ENCODE measurements around the gene ATP10A. TPM values are rescaled to one million over a fixed set of nuclear protein-coding genes. Genes with fewer than 3 reads are reported as not detected.

Gene ATP10A
- total and polyA plus RNA-seq, 8 donors = 0.04 to 1.2 (median 0.41) TPM

- DNase-seq = no peak
- intact Hi-C loops (cut with DNase I) = no loop called here
- 63 to 73% methylated on average over 18 of the region's 18 CpGs for WGBS, 2 donors
- Histone ChIP-seq H3K27ac (no peak overlapping the region), H3K27me3 (no peaks in the 10 kb centered on the region), H3K9me3 (no peaks in the 10 kb centered on the region), H3K4me1 (no peaks in the 10 kb centered on the region), H3K36me3 (no peaks in the 10 kb centered on the region), H3K4me3 (no peak overlapping the region)
- TF ChIP-seq, protein P1, sequence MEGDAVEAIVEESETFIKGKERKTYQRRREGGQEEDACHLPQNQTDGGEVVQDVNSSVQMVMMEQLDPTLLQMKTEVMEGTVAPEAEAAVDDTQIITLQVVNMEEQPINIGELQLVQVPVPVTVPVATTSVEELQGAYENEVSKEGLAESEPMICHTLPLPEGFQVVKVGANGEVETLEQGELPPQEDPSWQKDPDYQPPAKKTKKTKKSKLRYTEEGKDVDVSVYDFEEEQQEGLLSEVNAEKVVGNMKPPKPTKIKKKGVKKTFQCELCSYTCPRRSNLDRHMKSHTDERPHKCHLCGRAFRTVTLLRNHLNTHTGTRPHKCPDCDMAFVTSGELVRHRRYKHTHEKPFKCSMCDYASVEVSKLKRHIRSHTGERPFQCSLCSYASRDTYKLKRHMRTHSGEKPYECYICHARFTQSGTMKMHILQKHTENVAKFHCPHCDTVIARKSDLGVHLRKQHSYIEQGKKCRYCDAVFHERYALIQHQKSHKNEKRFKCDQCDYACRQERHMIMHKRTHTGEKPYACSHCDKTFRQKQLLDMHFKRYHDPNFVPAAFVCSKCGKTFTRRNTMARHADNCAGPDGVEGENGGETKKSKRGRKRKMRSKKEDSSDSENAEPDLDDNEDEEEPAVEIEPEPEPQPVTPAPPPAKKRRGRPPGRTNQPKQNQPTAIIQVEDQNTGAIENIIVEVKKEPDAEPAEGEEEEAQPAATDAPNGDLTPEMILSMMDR (IDR thresholded peaks at IDR 0.05) = no peak
- ATAC-seq = no peak
- FAIRE-seq = no peak
These were observed 129.9 kb downstream of the ATP10A start for GRCh38 chr15:25733036-25733855.

DNA sequence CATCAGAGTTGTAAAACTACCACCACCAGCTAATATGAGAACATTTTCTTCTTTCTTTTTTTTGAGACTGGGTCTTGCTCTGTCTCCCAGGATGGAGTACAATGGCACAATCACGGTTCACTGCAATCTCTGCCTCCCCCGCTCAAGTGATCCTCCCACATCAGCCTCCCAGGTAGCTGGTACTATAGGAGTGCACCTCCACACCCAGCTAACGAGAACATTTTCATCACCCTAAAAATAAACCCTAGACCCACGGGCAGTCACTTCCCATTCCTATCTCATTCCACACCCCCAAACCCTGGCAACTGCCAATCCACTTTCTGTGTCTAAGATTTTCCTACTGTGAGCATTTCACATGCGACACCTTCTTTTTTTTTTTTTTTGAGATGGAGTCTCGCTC lies 130.9 kb downstream of the ATP10A start:
- intact Hi-C loops (cut with DNase I) = no loop called here
- H3K27me3 ChIP-seq = no peaks in the 10 kb centered on the region
- no peak for ATAC-seq
- no peak overlapping the region for H3K27ac ChIP-seq
- WGBS, 2 donors = 73 to 81% methylated on average over 5 of the region's 6 CpGs
- no peak for FAIRE-seq
- H3K4me3 ChIP-seq = no peak overlapping the region
- H3K4me1 ChIP-seq = no peaks in the 10 kb centered on the region
- no peak for DNase-seq
- no peaks in the 10 kb centered on the region for H3K9me3 ChIP-seq
- no peaks in the 10 kb centered on the region for H3K36me3 ChIP-seq
- TF ChIP-seq, protein P1 (IDR thresholded peaks at IDR 0.05) = no peak

DNA sequence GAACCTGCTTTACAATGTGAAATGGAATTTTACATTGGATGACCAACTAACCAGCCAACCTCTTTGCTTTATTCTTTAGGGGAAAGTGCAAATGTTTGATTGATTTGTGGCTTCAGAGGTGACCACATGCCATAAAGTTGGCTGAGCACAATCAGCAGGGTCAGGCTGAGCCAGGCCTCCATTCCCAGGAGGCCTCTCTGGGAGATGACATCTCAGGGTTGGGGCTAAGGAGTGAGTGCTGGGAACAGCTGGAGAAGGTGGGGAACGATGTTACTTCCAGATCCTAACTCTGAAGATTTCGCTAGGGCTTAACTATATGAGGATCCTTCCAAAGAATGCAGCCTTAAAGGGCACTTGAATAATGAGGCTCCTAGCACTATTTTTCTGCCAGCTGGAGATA lies 131.7 kb downstream of the ATP10A start:
- H3K4me3 ChIP-seq = no peak overlapping the region
- no peaks in the 10 kb centered on the region for H3K27me3 ChIP-seq
- no peak overlapping the region for H3K27ac ChIP-seq
- no peak for DNase-seq
- TF ChIP-seq, protein P1 (IDR thresholded peaks at IDR 0.05) = no peak
- H3K9me3 ChIP-seq = no peaks in the 10 kb centered on the region
- H3K4me1 ChIP-seq = no peaks in the 10 kb centered on the region
- H3K36me3 ChIP-seq = no peaks in the 10 kb centered on the region
- no peak for FAIRE-seq
- intact Hi-C loops (cut with DNase I) = no loop called here
- no peak for ATAC-seq
- WGBS, 2 donors = 64 to 78% methylated on average over 2 of the region's 2 CpGs

GRCh38 chr15:25730918-25731317 lies 132.2 kb downstream of the ATP10A start:
- Histone ChIP-seq H3K4me1 (no peaks in the 10 kb centered on the region), H3K27me3 (no peaks in the 10 kb centered on the region), H3K4me3 (no peak overlapping the region), H3K36me3 (no peaks in the 10 kb centered on the region), H3K27ac (no peak overlapping the region), H3K9me3 (no peaks in the 10 kb centered on the region)
- TF ChIP-seq, protein P1 (IDR thresholded peaks at IDR 0.05) = no peak
- intact Hi-C loops (cut with DNase I) = no loop called here
- ATAC-seq (no peak), DNase-seq (no peak), FAIRE-seq (no peak)
- 63 to 70% methylated on average over 6 of the region's 6 CpGs for WGBS, 2 donors

GRCh38 chr15:25728816-25729215 lies 134.3 kb downstream of the ATP10A start:
- Histone ChIP-seq H3K27me3 (no peaks in the 10 kb centered on the region), H3K36me3 (no peaks in the 10 kb centered on the region), H3K4me1 (no peaks in the 10 kb centered on the region), H3K9me3 (no peaks in the 10 kb centered on the region), H3K4me3 (no peak overlapping the region), H3K27ac (no peak overlapping the region)
- TF ChIP-seq, protein P1 (IDR thresholded peaks at IDR 0.05) = no peak
- DNase-seq (no peak), FAIRE-seq (no peak), ATAC-seq (no peak)
- WGBS, 2 donors = 67 to 78% methylated on average over 15 of the region's 15 CpGs
- intact Hi-C loops (cut with DNase I) = no loop called here
